ENCODE data around the gene STX2.

Gene STX2

DNA sequence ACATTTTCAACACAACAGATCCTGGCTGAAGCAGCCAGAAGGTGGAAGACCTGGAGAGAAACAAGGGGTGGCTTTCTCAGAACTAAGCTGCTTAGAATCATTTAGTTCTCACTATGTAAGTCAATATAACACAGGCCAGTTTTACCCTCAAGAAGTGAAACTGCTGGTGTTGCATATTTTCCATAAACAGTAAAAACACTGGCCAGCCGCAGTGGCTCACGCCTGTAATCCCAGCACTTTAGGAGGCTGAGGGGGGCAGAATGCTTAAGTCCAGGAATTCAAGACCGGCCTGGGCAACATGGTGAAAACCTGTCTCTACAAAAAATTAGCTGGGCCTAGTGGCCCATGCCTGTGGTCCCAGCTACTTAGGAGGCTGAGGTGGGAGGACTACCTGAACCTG, 11.6 kb downstream of the STX2 start:
- Histone ChIP-seq H4K20me1 (ENCODE audit: insufficient read depth, low read length, poor library complexity, severe bottlenecking) (no peaks in the 10 kb centered on the region), H3K4me2 (ENCODE audit: low read depth, low read length, poor library complexity, severe bottlenecking) (no peak overlapping the region), H3K36me3 (ENCODE audit: insufficient read depth, low read length) (peaks cover 7% of the 10 kb centered on the region; the same call in 1 of the 2 replicates), H3K9ac (ENCODE audit: low read depth, low read length, poor library complexity, severe bottlenecking) (no peak overlapping the region), H3K79me2 (ENCODE audit: insufficient read depth, low read length) (no peaks in the 10 kb centered on the region), H3K9me2 (replicated peaks; ENCODE audit: low read depth, low read length) (no peaks in the 10 kb centered on the region), H3K9me3 (ENCODE audit: insufficient read depth, low read depth, low read length) (no peaks in the 10 kb centered on the region), H3K4me1 (ENCODE audit: insufficient read depth, low read length, poor library complexity, severe bottlenecking) (no peaks in the 10 kb centered on the region), H3K27me3 (ENCODE audit: insufficient read depth, low read length, poor library complexity, severe bottlenecking) (no peaks in the 10 kb centered on the region), H3F3A (ENCODE audit: low read depth) (no peaks in the 10 kb centered on the region), H3K4me3 (ENCODE audit: low read length, poor library complexity, severe bottlenecking) (no peak overlapping the region), H2AFZ (ENCODE audit: low read length) (no peak overlapping the region)
- TF ChIP-seq, protein P1, sequence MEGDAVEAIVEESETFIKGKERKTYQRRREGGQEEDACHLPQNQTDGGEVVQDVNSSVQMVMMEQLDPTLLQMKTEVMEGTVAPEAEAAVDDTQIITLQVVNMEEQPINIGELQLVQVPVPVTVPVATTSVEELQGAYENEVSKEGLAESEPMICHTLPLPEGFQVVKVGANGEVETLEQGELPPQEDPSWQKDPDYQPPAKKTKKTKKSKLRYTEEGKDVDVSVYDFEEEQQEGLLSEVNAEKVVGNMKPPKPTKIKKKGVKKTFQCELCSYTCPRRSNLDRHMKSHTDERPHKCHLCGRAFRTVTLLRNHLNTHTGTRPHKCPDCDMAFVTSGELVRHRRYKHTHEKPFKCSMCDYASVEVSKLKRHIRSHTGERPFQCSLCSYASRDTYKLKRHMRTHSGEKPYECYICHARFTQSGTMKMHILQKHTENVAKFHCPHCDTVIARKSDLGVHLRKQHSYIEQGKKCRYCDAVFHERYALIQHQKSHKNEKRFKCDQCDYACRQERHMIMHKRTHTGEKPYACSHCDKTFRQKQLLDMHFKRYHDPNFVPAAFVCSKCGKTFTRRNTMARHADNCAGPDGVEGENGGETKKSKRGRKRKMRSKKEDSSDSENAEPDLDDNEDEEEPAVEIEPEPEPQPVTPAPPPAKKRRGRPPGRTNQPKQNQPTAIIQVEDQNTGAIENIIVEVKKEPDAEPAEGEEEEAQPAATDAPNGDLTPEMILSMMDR (conservative IDR thresholded peaks at IDR 0.05; ENCODE audit: low read length) = no peak
- TF ChIP-seq EZH2phosphoT487 (IDR thresholded peaks at IDR 0.05; ENCODE audit: borderline replicate concordance) = no peak

DNA sequence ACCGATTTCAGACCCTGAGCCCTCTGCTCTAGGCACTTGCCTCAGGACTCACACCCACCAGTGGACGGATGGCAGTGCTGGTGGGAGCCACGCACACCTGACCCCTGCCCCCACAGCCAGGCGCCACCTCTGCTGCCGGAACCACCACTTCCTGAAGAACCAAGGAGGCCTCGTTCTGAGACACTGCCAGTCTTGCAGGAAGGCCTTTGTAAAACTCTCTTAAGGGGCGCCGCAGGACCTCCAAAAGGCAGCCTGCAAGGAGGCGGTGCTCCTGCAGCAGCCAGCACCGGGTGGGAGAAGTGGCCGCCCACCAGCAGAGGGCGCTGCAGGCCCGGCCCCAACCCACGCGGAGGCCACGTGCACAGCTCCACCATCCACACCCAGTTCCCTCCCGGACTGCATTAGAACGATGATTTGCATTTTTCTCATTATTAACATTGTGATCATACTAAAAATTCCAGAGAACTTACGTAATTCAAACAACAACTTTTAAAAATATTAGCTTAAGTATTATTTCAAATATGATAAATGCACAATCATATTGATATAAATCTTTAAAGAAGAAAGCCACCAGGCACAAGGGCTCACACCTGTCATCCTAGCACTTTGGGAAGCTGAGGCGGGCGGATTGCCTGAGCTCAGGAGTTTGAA, 12.8 kb downstream of the STX2 start:
- Histone ChIP-seq H3K27me3 (ENCODE audit: insufficient read depth, low read length, poor library complexity, severe bottlenecking) (no peaks in the 10 kb centered on the region), H4K20me1 (ENCODE audit: insufficient read depth, low read length, poor library complexity, severe bottlenecking) (no peaks in the 10 kb centered on the region), H3K36me3 (ENCODE audit: insufficient read depth, low read length) (peaks cover 9% of the 10 kb centered on the region; the same call in 1 of the 2 replicates), H2AFZ (ENCODE audit: low read length) (no peak overlapping the region), H3K79me2 (ENCODE audit: insufficient read depth, low read length) (no peaks in the 10 kb centered on the region), H3K9me2 (replicated peaks; ENCODE audit: low read depth, low read length) (no peaks in the 10 kb centered on the region), H3K9me3 (ENCODE audit: insufficient read depth, low read depth, low read length) (no peaks in the 10 kb centered on the region), H3K9ac (ENCODE audit: low read depth, low read length, poor library complexity, severe bottlenecking) (no peak overlapping the region), H3K4me1 (ENCODE audit: insufficient read depth, low read length, poor library complexity, severe bottlenecking) (no peaks in the 10 kb centered on the region), H3F3A (ENCODE audit: low read depth) (no peaks in the 10 kb centered on the region), H3K4me2 (ENCODE audit: low read depth, low read length, poor library complexity, severe bottlenecking) (no peak overlapping the region), H3K4me3 (ENCODE audit: low read length, poor library complexity, severe bottlenecking) (no peak overlapping the region)
- TF ChIP-seq, protein P1 (conservative IDR thresholded peaks at IDR 0.05; ENCODE audit: low read length) = peak; percentile 81
- no peak for TF ChIP-seq EZH2phosphoT487 (IDR thresholded peaks at IDR 0.05; ENCODE audit: borderline replicate concordance)

DNA sequence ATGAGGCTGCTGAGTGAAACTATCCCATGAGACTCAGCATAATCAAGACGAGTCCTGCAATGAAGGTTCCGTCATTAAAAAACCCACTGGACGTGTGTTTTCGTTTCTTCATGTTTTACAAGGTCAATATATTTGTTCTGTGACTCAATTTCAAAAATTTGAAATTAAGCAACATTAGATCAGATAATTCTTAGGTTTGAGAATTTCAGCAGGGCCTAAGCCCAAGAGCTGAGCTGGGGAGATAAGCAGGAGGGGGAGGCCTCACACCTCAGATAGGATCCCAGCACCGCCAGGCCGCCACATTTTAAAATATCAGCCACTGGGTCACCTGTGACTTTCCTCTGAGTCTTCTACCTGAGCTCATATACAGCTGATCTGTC, 13.3 kb downstream of the STX2 start:
- H3K9me2 ChIP-seq (replicated peaks; ENCODE audit: low read depth, low read length) = no peaks in the 10 kb centered on the region
- peaks cover 14% of the 10 kb centered on the region; the same call in 1 of the 2 replicates for H3K36me3 ChIP-seq (ENCODE audit: insufficient read depth, low read length)
- H3K27me3 ChIP-seq (ENCODE audit: insufficient read depth, low read length, poor library complexity, severe bottlenecking) = no peaks in the 10 kb centered on the region
- H3K9me3 ChIP-seq (ENCODE audit: insufficient read depth, low read depth, low read length) = no peaks in the 10 kb centered on the region
- H3F3A ChIP-seq (ENCODE audit: low read depth) = no peaks in the 10 kb centered on the region
- no peak overlapping the region for H3K9ac ChIP-seq (ENCODE audit: low read depth, low read length, poor library complexity, severe bottlenecking)
- no peaks in the 10 kb centered on the region for H3K4me1 ChIP-seq (ENCODE audit: insufficient read depth, low read length, poor library complexity, severe bottlenecking)
- TF ChIP-seq, protein P1 (conservative IDR thresholded peaks at IDR 0.05; ENCODE audit: low read length) = no peak
- no peak for TF ChIP-seq EZH2phosphoT487 (IDR thresholded peaks at IDR 0.05; ENCODE audit: borderline replicate concordance)
- H3K79me2 ChIP-seq (ENCODE audit: insufficient read depth, low read length) = no peaks in the 10 kb centered on the region
- H3K4me3 ChIP-seq (ENCODE audit: low read length, poor library complexity, severe bottlenecking) = no peak overlapping the region
- no peak overlapping the region for H2AFZ ChIP-seq (ENCODE audit: low read length)
- H4K20me1 ChIP-seq (ENCODE audit: insufficient read depth, low read length, poor library complexity, severe bottlenecking) = no peaks in the 10 kb centered on the region
- H3K4me2 ChIP-seq (ENCODE audit: low read depth, low read length, poor library complexity, severe bottlenecking) = no peak overlapping the region

All from Loucy (cell line).